Osteocyte (in vitro differentiated cells): ENCODE measurements around the gene KCMF1. TPM values are rescaled to one million over a fixed set of nuclear protein-coding genes. Genes with fewer than 3 reads are reported as not detected.

Source experiments
- DNase-seq: peaks from one replicate; pipeline ENCODE4 v3.0.0; 2021; ENCODE audit warnings: mixed read lengths; ENCODE audit not compliant: unreplicated experiment; ENCODE audit errors: extremely low spot score
- H3K27ac Mint-ChIP-seq: one replicate; pipeline ENCODE4 v1.8.0; 2021; ENCODE audit warnings: mild to moderate bottlenecking, mixed read lengths; ENCODE audit not compliant: unreplicated experiment
- H3K27me3 Mint-ChIP-seq: one replicate; pipeline ENCODE4 v1.8.0; 2021; ENCODE audit warnings: mixed read lengths; ENCODE audit not compliant: unreplicated experiment
- H3K36me3 Mint-ChIP-seq: one replicate; pipeline ENCODE4 v1.8.0; 2021; ENCODE audit warnings: mixed read lengths; ENCODE audit not compliant: unreplicated experiment
- H3K4me1 Mint-ChIP-seq: one replicate; pipeline ENCODE4 v1.8.0; 2021; ENCODE audit warnings: mixed read lengths; ENCODE audit not compliant: unreplicated experiment
- H3K4me3 Mint-ChIP-seq: one replicate; pipeline ENCODE4 v1.8.0; 2021; ENCODE audit warnings: mild to moderate bottlenecking, moderate library complexity, mixed read lengths; ENCODE audit not compliant: unreplicated experiment
- H3K9me3 Mint-ChIP-seq: one replicate; pipeline ENCODE4 v1.8.0; 2021; ENCODE audit warnings: mixed read lengths; ENCODE audit not compliant: unreplicated experiment
- CTCF ChIP-seq: fragments of 200-600 bp; sonication (generic); IDR thresholded peaks from 2 replicates; pipeline ENCODE4 v1.5.0; 2021; ENCODE audit warnings: antibody characterized with exemption, mild to moderate bottlenecking, moderate library complexity
- total RNA-seq: library from RNA; stranded (reverse); gene quantifications from 2 replicates; pipeline ENCODE4 v1.2.1, GENCODE V29; 2021

The KCMF1 gene
- total RNA-seq, 1 donor from 2014 or later = 67.2 TPM

- Mint-ChIP-seq H3K36me3 (peaks cover 23% of the 10 kb centered on the region), H3K27ac (no peak overlapping the region), H3K4me1 (peaks cover 44% of the 10 kb centered on the region), H3K9me3 (no peaks in the 10 kb centered on the region), H3K27me3 (no peaks in the 10 kb centered on the region), H3K4me3 (no peak overlapping the region)
- TF ChIP-seq CTCF = no peak
- no peak for DNase-seq
These were observed 6.4 kb upstream of the KCMF1 start for GRCh38 chr2:84964406-84965191.

GRCh38 chr2:84965192-84965516 is 5.8 kb upstream of the KCMF1 start:
- H3K36me3 Mint-ChIP-seq = peaks cover 23% of the 10 kb centered on the region
- no peak overlapping the region for H3K4me3 Mint-ChIP-seq
- no peaks in the 10 kb centered on the region for H3K9me3 Mint-ChIP-seq
- no peak for TF ChIP-seq CTCF
- peaks cover 42% of the 10 kb centered on the region for H3K4me1 Mint-ChIP-seq
- H3K27me3 Mint-ChIP-seq = no peaks in the 10 kb centered on the region
- H3K27ac Mint-ChIP-seq = no peak overlapping the region
- DNase-seq = no peak

DNA sequence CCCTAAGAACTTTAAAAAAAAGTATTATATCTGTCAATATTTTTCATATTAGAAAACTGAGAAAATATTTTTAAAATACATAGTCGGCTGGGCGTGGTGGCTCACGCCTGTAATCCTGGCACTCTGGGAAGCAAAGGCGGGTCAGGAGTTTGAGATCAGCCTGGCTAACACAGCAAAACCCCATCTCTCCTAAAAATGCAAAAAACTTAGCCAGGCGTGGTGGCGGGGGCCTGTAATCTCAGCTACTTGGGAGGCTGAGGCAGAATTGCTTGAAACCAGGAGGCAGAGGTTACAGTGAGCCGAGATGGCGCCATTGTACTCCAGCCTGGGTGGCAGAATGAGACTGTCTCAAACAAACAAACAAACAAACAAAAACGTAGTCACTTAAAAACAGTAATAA is 5.1 kb upstream of the KCMF1 start:
- DNase-seq = no peak
- Mint-ChIP-seq H3K4me3 (no peak overlapping the region), H3K27me3 (no peaks in the 10 kb centered on the region), H3K36me3 (peaks cover 23% of the 10 kb centered on the region), H3K9me3 (no peaks in the 10 kb centered on the region), H3K27ac (no peak overlapping the region), H3K4me1 (peaks cover 36% of the 10 kb centered on the region)
- no peak for TF ChIP-seq CTCF

DNA sequence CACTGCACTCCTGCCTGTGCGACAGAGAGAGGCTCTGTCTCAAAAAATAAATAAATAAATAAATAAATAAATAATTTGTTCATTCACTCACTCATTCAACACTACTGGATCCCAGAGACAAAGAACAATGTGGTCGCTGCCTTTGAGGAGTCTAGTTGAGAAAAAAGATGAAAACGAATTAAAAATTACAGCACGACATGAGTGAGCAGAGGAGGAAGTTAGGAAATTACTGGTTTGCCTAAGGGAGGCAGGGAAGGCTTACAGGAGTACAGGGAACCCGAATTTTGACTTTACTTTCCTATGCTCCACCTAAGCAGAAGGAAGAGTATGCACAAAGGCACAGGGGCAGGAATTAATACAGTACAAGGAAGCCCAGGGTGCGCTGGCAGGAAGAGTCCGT is 4.2 kb upstream of the KCMF1 start:
- TF ChIP-seq CTCF = no peak
- no peaks in the 10 kb centered on the region for H3K9me3 Mint-ChIP-seq
- H3K27ac Mint-ChIP-seq = peak overlapping the region; percentile 67
- no peak for DNase-seq
- peaks cover 33% of the 10 kb centered on the region for H3K4me1 Mint-ChIP-seq
- peaks cover 20% of the 10 kb centered on the region for H3K36me3 Mint-ChIP-seq
- H3K27me3 Mint-ChIP-seq = no peaks in the 10 kb centered on the region
- no peak overlapping the region for H3K4me3 Mint-ChIP-seq

GRCh38 chr2:84969511-84970209 is 1.3 kb upstream of the KCMF1 start:
- Mint-ChIP-seq H3K27ac (peak overlapping the region; percentile 96), H3K27me3 (no peaks in the 10 kb centered on the region), H3K4me1 (peaks cover 43% of the 10 kb centered on the region), H3K9me3 (no peaks in the 10 kb centered on the region), H3K36me3 (peaks cover 5% of the 10 kb centered on the region), H3K4me3 (peak overlapping the region; percentile 91)
- DNase-seq = no peak
- TF ChIP-seq CTCF = no peak
